ENCODE data around the gene BCL2A1. TPM values are rescaled to one million over a fixed set of nuclear protein-coding genes. Genes with fewer than 3 reads are reported as not detected.

Gene BCL2A1
- polyA plus RNA-seq, 1 donor, result 4.9 TPM

DNA sequence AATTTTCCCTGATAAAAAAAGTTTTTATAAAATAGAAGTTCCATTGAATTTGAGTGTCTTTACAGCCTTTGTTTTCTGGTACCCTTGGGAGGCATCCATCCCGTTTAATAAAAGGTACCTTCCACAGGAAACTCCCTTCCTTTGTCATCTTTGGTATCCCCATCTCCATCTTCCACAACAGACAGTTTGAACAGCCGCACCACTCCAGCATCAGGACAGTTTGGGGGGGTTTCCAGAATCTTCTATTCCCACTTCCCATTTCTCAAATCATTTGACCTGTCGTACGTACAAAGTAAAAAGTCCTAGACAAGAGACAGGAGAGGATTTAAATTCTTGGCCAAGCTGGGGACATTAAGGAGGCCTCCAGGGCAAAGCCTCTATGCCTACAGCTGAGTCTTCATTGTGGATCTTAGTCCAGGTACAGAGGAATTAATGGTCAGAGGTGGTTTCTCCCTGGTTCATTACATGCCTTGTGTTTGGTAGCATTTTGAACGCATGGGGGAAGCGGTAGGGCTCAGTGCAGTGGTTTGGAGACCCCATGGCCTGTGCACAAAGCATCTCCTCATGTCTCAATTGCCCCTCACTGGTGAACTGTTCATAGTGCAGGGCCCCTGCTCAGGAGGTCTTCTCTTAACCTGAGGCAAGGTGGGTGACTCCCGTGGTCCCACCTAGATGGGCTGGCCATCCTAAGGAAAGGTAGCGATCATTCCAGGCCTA, 19.4 kb upstream of the BCL2A1 start:
- peaks cover 21% of the 10 kb centered on the region for H3K4me1 ChIP-seq (ENCODE audit: control insufficient read depth, insufficient read depth, low read length)
- H3K36me3 ChIP-seq (ENCODE audit: control insufficient read depth, insufficient read depth, low read length), result no peaks in the 10 kb centered on the region
- H3K4me3 ChIP-seq (ENCODE audit: low read length), result no peak overlapping the region
- DNase-seq, result no peak
- peak overlapping the region; percentile 75 for H3K27ac ChIP-seq (ENCODE audit: low read length)
- no peaks in the 10 kb centered on the region for H3K9me3 ChIP-seq (ENCODE audit: control insufficient read depth, low read depth, low read length)
- 100% methylated on average over 2 of the region's 8 CpGs for WGBS (ENCODE audit: insufficient coverage, low lambda C conversion rate)
- no peaks in the 10 kb centered on the region for H3K27me3 ChIP-seq (ENCODE audit: control insufficient read depth, insufficient read depth, low read length)

DNA sequence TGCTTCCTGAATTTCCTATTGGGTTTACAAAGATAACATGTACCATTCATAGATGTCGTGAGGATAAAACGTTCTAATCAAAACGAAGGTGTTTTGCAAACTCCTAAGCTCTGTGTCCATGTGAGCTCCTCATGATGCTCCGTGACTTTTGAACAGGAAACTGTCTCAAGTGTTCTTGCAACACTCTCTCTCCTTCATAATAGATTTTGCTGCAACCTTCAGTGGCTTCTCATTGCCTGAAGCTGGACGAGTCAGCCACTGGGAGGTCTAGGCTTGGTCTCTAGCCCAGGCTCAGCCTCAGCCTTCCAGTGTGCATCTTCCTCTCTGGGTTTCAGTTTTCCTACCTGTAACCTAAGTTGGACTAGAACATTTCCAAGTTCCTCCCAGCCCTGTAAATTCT, 18.7 kb upstream of the BCL2A1 start:
- DNase-seq, result peak; percentile 69 to 85
- no CpG with 5 or more reads among the region's 5 CpGs for WGBS (ENCODE audit: insufficient coverage, low lambda C conversion rate)

DNA sequence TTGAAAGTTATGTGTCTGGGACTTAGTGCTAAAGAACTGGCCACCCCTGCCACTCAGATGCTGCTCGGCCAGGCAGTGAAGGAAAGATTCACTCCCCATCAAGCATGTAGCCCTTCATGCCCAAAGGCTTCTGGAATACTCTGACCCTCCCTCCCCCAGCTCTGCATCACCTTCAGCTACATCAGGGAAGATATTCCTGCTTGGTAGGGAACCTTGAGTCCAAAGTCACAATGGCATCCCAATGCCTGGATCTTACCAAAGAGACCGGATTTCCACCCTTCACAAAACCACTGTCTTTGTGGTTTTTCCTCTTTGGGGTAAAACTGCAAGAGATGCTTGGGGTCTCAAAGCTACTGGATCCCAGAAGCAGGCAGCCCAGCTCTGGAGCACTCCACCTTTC, 18.2 kb upstream of the BCL2A1 start:
- Histone ChIP-seq H3K9me3 (ENCODE audit: control insufficient read depth, low read depth, low read length) (no peaks in the 10 kb centered on the region), H3K36me3 (ENCODE audit: control insufficient read depth, insufficient read depth, low read length) (no peaks in the 10 kb centered on the region), H3K4me3 (ENCODE audit: low read length) (no peak overlapping the region), H3K4me1 (ENCODE audit: control insufficient read depth, insufficient read depth, low read length) (peaks cover 21% of the 10 kb centered on the region), H3K27me3 (ENCODE audit: control insufficient read depth, insufficient read depth, low read length) (no peaks in the 10 kb centered on the region), H3K27ac (ENCODE audit: low read length) (peak overlapping the region; percentile 75)
- DNase-seq, result peak in 1 of 2 donors; percentile 58
- no CpG with 5 or more reads among the region's 2 CpGs for WGBS (ENCODE audit: insufficient coverage, low lambda C conversion rate)

More for the DNA sequence above, 18.7 kb upstream of the BCL2A1 start:
- Histone ChIP-seq H3K4me1 (ENCODE audit: control insufficient read depth, insufficient read depth, low read length) (peaks cover 21% of the 10 kb centered on the region), H3K27me3 (ENCODE audit: control insufficient read depth, insufficient read depth, low read length) (no peaks in the 10 kb centered on the region), H3K36me3 (ENCODE audit: control insufficient read depth, insufficient read depth, low read length) (no peaks in the 10 kb centered on the region), H3K4me3 (ENCODE audit: low read length) (no peak overlapping the region), H3K9me3 (ENCODE audit: control insufficient read depth, low read depth, low read length) (no peaks in the 10 kb centered on the region), H3K27ac (ENCODE audit: low read length) (peak overlapping the region; percentile 75)

DNA sequence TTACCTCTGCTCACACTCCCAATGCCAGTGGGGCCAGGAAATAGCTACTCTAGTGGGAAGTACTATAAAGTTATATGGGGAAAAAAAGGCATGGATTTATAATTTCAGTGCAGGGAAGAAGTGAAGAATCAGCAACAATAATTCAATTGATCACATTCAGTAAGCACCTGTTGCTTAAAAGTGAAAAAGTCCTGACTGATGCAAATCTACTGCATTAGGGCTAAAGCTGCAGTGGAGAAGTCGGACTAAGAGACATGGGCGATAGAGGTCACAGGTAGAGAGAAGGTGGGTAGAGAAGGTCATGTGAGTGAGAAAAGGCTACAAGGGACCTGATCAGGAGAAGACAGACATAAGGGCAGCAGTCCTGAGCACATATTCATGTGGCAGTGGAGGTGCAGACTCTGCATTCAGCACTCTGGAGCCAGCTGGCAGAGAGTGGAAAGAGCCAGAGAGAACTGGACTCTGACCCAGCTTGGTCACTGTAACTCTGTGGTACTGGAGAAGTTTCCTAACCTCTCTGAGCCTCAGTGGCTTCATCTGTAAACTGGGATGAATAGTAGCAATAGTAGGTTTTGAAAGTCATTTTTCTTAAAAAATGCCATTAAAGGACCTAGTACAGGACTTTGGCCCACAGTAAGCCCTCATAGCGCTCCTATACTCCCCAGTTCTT, 17.6 kb upstream of the BCL2A1 start:
- H3K27me3 ChIP-seq (ENCODE audit: control insufficient read depth, insufficient read depth, low read length), result no peaks in the 10 kb centered on the region
- H3K27ac ChIP-seq (ENCODE audit: low read length), result peak overlapping the region; percentile 75
- no peaks in the 10 kb centered on the region for H3K36me3 ChIP-seq (ENCODE audit: control insufficient read depth, insufficient read depth, low read length)
- H3K4me3 ChIP-seq (ENCODE audit: low read length), result no peak overlapping the region
- DNase-seq, result peak in 1 of 2 donors; percentile 15
- H3K4me1 ChIP-seq (ENCODE audit: control insufficient read depth, insufficient read depth, low read length), result peaks cover 21% of the 10 kb centered on the region
- H3K9me3 ChIP-seq (ENCODE audit: control insufficient read depth, low read depth, low read length), result no peaks in the 10 kb centered on the region
- no CpG with 5 or more reads among the region's 3 CpGs for WGBS (ENCODE audit: insufficient coverage, low lambda C conversion rate)

DNA sequence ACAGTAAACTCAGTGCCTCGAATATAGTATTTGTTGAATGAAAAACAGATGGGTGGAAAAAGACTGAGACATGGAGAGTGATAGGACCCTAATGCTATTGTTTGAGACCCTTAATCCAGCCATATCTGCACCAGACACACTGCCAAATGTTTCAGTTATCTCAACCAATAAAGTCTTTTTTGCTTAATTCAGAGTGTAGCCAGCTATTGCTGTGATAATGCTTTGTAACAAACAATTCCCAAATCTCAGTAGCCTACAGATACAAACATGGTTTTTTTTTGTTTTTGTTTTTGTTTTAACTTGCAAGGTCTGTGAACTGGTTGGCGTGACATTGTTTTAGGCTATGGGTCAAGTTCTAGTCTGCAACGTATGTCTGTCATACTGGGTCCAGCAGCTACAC, 17.0 kb upstream of the BCL2A1 start:
- peaks cover 21% of the 10 kb centered on the region for H3K4me1 ChIP-seq (ENCODE audit: control insufficient read depth, insufficient read depth, low read length)
- H3K4me3 ChIP-seq (ENCODE audit: low read length), result no peak overlapping the region
- no peaks in the 10 kb centered on the region for H3K27me3 ChIP-seq (ENCODE audit: control insufficient read depth, insufficient read depth, low read length)
- no peaks in the 10 kb centered on the region for H3K36me3 ChIP-seq (ENCODE audit: control insufficient read depth, insufficient read depth, low read length)
- no peaks in the 10 kb centered on the region for H3K9me3 ChIP-seq (ENCODE audit: control insufficient read depth, low read depth, low read length)
- H3K27ac ChIP-seq (ENCODE audit: low read length), result peak overlapping the region; percentile 75
- no peak for DNase-seq
- WGBS (ENCODE audit: insufficient coverage, low lambda C conversion rate), result no CpG with 5 or more reads among the region's 3 CpGs

DNA sequence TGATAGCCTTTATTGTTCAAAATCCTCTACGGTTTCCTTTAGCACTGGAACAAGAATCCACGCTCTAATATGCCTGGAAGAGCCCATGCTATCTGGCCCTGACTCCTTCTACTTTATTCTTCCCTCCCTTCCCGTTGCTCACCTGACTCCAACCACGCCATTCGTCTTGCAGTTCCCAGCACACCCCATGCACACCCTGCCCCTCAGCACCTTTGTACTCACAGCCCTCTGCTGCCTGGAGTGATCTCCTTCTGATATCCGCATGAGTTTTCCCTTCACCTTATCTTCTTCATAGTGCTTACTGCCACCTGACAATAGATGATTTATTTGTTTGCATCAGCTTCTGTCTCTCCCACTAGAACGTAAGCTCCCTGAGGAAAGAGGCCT, 16.6 kb upstream of the BCL2A1 start:
- Histone ChIP-seq H3K27me3 (ENCODE audit: control insufficient read depth, insufficient read depth, low read length) (no peaks in the 10 kb centered on the region), H3K36me3 (ENCODE audit: control insufficient read depth, insufficient read depth, low read length) (no peaks in the 10 kb centered on the region), H3K9me3 (ENCODE audit: control insufficient read depth, low read depth, low read length) (no peaks in the 10 kb centered on the region), H3K27ac (ENCODE audit: low read length) (peak overlapping the region; percentile 75), H3K4me3 (ENCODE audit: low read length) (no peak overlapping the region), H3K4me1 (ENCODE audit: control insufficient read depth, insufficient read depth, low read length) (peaks cover 21% of the 10 kb centered on the region)
- 20% methylated on average over 1 of the region's 7 CpGs for WGBS (ENCODE audit: insufficient coverage, low lambda C conversion rate)
- DNase-seq, result peak; percentile 87 to 92

DNA sequence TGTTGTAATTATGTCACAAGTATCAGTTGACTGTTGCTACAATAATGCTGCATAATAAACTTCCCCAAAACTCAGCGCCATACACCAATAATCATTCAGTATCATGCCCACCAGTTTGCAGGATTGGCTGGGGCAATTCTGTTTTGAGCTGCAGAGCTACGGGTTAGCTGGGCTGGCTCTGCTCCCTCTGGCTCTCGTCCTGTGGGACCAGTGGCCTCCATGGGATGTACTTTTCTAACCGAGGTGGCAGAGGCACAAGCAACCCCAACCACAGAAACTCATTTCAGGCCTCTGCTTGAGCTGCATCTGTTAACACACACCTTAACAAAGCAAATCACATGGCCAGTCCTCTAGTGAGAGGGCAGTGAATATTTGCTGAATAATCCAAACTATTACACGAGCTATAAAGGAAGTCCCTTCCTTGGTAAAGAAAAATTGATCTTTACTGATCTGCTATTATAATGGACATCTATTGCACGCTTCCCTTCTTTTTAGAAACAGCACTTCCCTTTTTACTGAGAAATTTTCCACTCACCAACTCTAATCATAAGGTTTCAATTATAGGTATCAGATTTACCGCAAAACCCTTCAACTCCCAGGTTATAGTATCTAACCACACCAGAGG, 10.9 kb upstream of the BCL2A1 start:
- H3K27me3 ChIP-seq (ENCODE audit: control insufficient read depth, insufficient read depth, low read length), result no peaks in the 10 kb centered on the region
- H3K27ac ChIP-seq (ENCODE audit: low read length), result peak overlapping the region; percentile 51
- H3K9me3 ChIP-seq (ENCODE audit: control insufficient read depth, low read depth, low read length), result no peaks in the 10 kb centered on the region
- no CpG with 5 or more reads among the region's 7 CpGs for WGBS (ENCODE audit: insufficient coverage, low lambda C conversion rate)
- peaks cover 23% of the 10 kb centered on the region for H3K4me1 ChIP-seq (ENCODE audit: control insufficient read depth, insufficient read depth, low read length)
- no peaks in the 10 kb centered on the region for H3K36me3 ChIP-seq (ENCODE audit: control insufficient read depth, insufficient read depth, low read length)
- DNase-seq, result peak in 1 of 2 donors; percentile 21
- no peak overlapping the region for H3K4me3 ChIP-seq (ENCODE audit: low read length)

DNA sequence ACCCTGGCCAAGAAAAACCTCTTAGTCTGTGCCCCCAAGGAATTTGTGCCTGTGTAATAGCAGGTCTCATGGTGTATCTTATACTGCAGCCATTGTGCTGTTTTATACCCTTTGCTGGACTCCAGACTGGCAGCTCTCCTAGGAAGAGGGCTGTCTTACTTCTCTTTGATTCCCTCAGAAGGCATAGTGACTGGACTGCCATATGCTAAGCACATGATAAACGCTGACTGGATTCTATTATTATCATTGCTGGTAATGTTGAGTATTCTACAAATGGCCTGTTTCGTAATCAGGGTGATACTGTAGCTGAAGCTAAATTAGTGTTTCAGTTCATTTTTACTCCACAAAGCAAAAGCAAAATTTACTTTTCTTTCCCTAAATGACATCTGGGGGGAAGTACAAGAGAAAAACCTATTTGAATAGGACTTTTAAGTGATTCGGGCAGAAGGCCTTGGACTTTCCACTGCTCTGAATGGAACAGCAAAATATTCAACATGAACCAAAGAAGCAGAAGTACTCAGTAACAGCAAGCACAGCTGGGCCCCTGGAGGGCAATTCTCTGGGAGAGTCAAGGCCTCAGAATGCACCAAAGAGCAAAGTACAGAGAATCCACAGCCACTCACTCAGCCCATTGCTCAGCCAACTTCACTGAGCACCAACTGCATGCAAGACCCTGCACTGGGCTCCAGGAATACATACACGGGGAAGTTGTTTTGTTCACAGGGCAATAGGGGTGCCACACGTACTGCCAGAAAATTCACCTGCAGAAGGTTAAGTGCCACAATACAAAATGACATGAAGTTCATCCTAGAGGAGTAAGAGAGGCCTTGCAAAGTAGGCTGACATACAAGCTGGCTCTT, 7.9 kb upstream of the BCL2A1 start:
- 60% methylated on average over 1 of the region's 5 CpGs for WGBS (ENCODE audit: insufficient coverage, low lambda C conversion rate)
- Histone ChIP-seq H3K27ac (ENCODE audit: low read length) (peak overlapping the region; percentile 97), H3K36me3 (ENCODE audit: control insufficient read depth, insufficient read depth, low read length) (no peaks in the 10 kb centered on the region), H3K4me3 (ENCODE audit: low read length) (no peak overlapping the region), H3K4me1 (ENCODE audit: control insufficient read depth, insufficient read depth, low read length) (peaks cover 23% of the 10 kb centered on the region), H3K27me3 (ENCODE audit: control insufficient read depth, insufficient read depth, low read length) (no peaks in the 10 kb centered on the region), H3K9me3 (ENCODE audit: control insufficient read depth, low read depth, low read length) (no peaks in the 10 kb centered on the region)
- peak; percentile 81 to 92 for DNase-seq

DNA sequence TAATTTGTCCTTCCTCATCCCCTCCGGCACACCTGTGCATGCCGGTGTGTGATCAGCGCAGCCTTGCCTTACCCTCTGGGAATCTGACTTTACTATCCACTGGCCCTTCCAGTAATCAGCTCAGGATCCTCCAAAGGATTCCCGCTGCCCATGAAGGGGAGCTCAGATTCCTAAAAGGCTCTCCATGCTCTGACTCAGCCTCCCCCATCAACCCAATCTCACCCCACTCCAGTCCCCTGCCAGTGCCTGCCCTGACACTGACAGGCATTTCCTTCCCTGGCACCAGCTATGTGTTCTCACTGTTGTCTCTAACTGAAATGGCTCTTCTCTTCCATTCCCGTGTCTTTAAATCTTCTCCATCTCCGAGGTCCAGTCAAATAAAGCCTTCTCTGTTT, 7.3 kb upstream of the BCL2A1 start:
- no peaks in the 10 kb centered on the region for H3K27me3 ChIP-seq (ENCODE audit: control insufficient read depth, insufficient read depth, low read length)
- DNase-seq, result no peak
- H3K36me3 ChIP-seq (ENCODE audit: control insufficient read depth, insufficient read depth, low read length), result no peaks in the 10 kb centered on the region
- H3K4me1 ChIP-seq (ENCODE audit: control insufficient read depth, insufficient read depth, low read length), result peaks cover 23% of the 10 kb centered on the region
- peak overlapping the region; percentile 97 for H3K27ac ChIP-seq (ENCODE audit: low read length)
- H3K9me3 ChIP-seq (ENCODE audit: control insufficient read depth, low read depth, low read length), result no peaks in the 10 kb centered on the region
- H3K4me3 ChIP-seq (ENCODE audit: low read length), result no peak overlapping the region
- WGBS (ENCODE audit: insufficient coverage, low lambda C conversion rate), result no CpG with 5 or more reads among the region's 6 CpGs

Data from large intestine (tissue), 3 donors.